Measurements from ENCODE around the gene TCEA3.
A peak's percentile ranks its signal among the peaks of the same experiment; 100 is the strongest.

TCEA3 gene

DNA sequence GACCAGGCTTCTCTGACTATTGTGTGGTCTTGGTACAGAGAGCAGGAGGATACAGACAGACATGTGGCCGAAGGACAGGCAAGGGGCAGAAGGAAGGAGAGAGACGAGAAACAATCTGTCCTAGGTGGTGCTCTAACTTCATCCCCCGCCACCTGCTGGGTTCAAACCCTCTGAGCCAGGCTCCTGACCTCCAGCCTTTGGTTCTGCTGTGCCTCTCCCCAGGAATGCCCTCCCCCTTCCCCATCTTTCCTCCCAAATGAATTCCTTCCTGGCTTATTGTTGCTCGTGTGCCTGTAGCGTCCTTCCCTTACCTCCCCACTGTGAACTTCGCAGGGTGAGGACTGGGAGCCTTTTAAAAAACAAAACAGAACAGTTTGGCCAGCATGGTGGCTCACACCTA, 5.4 kb downstream of the TCEA3 start:
- no peak for DNase-seq

DNA sequence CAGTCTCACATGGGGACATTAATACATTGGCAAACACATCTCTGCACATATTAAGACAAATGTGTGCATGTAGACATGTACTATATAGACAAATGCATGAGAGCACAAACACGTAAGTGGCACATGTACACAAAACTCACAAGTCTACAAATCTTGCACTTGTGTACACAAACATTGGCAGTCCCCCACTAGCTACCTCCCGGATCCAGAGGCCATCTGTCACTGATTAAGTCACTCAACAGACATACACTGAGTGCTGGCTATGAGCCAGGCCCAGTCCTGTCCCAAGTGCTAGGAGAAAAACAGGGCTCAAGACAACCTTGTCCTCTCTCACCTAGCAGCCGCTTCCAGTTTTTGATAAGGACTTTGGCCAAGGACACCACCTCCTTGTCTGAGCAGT, 7.0 kb downstream of the TCEA3 start:
- DNase-seq = no peak

DNA sequence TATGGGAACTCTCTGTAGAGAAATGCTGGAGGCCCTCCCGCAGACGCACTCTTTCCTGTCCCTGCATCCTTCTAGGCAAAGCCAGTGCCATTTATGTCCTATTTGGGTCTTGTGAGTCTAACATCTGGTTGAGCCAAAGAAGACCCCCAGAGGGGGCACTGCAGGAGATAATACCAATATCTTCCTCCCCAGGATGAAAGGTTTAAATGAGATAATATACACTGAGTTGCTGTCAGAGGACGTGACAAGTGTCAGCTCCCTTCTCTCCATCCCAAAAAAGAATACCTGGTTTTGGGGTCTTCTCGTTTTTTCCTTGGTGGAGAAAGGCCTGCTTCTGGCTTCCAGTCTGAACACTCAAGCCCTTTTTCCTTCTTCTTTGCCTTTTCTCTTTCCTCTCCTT, 7.6 kb downstream of the TCEA3 start:
- DNase-seq = no peak

DNA sequence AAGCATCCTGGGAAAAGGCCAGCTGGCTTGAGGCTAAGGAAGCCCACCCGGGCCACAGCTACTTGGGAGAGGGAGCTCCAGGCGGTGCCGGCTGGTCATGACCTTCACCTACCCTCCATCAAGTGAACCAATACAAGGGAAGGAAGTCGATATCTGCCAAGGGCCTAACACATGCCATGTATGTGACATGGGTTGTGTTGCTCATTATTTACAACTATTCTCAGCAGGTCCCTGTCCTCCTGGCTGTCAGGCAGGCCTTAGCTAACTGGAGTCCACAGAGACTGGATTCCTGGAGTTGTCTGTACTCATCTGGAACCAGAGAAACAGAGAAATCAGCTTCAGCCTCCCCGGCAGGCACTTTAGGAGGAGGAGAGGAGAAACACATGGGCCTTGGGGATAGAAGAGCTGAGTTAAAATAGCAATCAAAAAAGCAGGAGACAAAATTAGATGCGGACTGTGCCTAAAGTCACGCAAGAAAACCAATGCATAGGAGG, 15.7 kb downstream of the TCEA3 start:
- DNase-seq = no peak

DNA sequence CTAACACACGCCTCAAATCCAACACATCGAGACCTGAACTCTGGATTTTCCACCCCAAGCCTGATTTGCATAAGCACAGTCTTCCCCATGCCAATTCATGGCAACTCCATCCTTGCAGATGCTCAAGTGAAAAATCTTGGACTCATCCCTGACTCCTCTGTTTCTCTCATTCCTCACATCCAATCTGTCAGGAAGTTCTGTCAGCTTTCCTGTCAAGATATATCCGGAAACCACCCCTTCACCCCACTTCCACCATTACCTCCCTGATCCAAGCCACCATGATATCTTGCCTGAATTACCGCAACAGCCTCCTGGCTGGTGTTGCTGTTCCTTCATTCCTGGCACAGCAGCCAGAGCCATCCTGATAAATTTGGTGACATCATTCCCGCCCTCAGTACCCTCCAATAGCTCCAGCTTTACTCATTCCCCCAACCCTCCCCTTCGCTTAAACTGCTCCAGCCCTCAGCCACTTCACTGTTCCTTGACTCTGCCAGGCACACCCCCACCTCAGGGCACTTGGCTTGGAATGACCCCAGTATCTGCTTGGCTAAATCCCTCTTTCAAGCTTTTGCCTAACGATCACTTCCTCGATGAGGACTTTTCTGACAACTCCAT, 17.4 kb downstream of the TCEA3 start:
- DNase-seq = no peak

DNA sequence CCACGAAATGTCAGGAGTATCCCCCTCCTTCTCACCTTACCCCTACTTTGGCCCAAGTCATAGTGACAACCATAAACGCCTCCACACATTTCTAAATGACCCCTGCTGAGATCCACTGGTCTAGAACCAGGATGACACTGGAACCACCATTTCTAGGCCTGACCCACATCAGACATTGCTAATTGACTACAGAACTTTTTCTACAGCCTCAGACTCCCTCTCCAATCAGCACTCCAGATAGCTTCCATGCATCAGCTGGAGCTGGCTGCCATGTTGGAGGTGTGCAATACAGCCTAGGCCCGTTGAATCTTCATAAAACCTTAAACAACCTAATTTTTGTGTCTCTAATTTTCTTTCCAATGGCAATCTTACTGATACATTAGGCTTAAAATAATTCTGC, 18.6 kb downstream of the TCEA3 start:
- DNase-seq = no peak

DNA sequence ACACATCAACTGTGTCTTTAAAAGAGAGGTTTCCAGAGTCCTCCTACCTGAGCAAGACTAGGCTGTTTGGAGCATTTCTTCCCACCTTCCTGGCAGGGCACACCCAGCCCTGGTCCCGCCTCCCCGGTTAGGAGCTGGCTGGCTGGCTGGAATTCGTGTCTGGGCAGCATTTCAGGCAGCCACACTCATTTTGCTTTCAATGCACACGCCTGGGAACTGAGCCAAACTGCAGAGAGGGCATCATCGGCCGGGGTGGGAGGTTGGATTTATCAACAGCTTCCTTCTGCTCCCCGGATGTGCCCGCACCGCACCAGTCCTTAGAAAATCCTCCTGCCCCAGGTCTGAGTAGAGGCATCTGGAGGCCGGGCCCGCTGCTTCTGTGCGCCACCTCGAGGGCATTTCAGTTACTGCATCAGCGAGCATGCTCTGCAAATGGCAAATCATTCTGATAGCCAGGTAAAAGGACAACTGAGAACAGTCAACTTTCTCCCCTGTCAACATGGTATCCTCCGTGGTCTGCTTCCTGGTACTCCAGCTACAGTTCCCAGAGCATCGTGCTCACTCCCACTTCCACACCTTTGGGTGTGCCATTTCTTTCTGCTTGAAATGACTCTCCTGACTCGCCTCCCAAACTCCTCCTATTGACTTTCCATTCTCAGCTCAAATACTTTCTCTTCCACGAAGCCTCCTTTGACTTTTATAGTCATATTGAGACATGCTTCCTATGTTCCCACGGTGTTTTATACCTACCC, 20.6 kb downstream of the TCEA3 start:
- peak; percentile 85 for DNase-seq

DNA sequence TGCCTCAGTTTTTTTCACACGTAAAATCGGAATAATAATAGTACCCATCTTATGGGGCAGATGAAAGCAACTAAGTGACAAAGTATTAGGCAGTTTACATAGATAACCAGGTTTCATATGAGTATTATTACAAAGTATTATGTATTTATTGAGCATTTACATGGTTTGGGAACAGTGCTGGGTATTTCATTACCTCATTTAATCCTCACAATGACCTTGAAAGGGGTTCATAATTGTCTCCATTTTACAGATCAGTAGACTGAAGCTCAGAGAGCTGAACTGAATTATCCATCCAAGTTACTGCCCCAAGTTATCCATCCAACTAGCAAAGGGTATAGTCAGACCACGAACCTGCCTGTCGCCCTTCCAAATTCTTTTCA, 21.2 kb downstream of the TCEA3 start:
- DNase-seq = no peak

DNA sequence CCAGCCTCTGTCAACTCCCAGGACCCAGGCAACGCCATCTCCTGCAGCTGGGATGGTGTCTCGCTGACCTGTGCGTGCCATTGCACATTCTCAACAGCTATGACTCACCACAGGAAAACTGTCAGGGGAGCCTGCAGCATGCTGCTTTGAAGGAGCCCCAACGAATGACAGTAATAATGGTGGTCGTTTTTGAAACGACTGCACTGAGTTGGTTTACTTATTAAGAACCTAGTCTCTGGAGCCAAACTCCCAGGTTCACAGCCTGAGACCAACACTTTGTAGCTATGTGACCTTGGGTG, 21.6 kb downstream of the TCEA3 start:
- no peak for DNase-seq

DNA sequence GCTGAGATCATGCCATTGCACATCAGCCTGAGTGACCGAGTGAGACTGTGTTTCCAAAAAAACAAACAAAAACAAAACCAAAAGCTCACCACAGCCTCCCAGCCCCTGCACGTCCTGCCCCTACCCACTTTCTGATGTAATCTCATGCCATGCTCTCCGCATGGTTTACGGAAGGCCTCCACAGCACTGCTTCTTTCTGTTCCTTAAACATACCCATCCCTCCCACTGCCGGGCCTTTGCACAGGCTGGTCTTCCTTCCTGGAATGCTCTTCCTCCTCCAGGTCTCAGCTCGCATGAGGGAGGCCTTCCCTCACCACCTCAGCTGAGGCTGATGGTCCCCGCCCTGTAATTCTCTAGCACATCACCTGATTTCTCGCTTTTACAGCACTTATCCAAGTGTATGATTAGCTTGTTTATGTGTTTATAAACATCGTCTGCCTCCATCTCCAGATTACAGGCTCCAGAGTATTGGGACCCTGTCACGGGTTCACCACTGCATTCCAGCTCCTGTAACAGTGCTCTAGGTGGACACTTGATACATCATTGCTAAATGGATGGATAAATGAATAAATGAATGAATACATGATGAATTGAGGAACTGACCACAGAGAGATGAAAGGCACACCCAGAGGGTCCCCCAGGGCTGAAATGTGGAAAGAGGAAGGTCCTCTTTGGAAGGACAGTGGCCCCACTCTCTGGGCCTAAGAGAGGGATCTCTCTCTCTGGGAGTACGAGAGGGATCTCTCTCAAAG, 22.1 kb downstream of the TCEA3 start:
- DNase-seq = no peak

DNA sequence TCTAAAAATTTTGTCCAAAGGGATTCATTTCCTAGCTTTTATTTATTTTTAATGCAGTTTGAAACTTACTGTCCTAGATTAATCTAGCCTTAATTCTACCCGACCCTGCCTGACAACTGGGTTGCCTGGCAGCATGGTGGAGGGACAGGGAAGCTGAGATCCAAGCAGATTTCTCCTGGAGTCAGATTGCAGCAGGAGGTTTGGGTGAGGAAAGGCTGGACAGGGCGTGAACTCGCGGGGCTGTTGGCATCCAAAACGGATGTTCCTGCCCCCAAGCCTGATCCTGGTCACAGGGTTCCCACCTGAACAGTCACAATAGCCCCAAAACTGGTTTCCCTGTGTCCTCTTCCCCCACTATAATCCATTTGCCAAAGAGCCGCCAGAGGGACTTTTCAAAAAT, 23.2 kb downstream of the TCEA3 start:
- DNase-seq = no peak

DNA sequence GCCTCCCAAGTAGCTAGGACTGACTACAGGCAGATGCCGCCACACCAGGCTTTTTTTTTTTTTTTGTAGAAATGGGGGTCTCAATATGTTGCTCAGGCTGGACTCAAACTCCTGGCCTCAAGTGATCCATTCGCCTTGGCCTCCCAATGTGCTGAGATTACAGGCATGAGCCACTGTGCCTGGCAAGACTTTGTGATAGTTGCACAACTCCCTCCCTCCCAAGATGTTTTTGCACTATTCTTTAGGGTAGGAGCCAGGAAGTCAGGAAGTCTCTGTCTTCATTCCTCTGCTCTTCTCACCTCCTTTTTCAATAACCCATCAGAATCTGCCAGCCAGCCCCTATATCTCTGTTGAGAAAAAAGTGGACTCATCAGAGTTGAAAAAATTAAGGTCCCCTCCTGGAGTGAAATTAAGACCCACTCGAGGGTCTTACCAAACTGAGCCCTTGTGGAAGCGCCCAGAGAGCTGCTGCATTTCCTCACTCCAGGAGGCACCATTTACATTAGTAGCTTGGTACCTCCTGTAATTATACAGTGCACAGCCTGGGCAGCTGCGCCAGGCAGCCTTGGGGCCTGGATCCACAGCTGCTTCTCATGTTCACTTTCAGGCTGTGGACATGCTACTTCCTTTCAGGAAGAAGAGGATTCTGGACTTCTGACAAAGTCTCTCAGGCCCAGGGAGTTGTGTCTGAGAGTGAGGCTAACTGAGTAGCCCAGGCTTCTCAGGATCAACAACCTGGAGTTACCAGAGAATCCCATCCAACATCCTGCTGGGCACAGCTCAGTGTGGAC, 24.0 kb downstream of the TCEA3 start:
- DNase-seq = no peak

DNA sequence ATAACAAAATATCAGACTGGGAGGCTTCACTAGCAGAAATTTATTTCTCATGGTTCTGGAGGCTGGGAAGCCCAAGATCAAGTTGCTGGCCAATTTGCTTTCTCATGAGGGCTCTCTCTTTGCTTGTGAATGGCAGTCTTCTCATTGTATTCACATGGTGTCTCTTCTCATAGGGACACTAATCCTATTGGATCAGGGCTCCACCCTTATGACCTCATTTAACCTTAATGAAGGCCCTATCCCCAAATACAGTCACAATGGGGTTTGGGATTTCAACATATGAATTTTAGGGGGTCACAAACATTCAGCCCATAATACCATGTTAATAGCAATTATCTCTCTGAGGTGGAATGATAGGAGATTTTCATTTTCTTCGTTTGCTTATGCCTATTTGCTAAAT, 25.3 kb downstream of the TCEA3 start:
- DNase-seq = no peak

DNA sequence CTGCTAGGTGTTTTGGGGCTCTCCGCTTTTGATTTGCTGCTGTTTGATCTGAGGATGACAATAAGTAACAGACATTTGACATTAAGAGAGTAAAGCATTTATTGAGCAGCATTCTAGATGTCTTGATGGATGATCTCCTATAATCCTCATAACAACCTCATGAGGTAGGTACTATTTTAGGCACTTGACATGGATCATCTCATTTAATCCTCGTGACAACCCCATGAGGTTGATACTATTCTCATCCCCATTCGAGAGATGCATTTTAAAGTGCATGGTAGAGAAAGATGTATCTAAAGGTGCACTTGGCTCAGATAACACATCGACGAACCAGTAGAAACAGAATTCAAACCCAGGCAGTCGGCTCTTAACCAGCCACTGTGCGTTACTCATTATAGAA, 26.6 kb downstream of the TCEA3 start:
- DNase-seq = no peak

DNA sequence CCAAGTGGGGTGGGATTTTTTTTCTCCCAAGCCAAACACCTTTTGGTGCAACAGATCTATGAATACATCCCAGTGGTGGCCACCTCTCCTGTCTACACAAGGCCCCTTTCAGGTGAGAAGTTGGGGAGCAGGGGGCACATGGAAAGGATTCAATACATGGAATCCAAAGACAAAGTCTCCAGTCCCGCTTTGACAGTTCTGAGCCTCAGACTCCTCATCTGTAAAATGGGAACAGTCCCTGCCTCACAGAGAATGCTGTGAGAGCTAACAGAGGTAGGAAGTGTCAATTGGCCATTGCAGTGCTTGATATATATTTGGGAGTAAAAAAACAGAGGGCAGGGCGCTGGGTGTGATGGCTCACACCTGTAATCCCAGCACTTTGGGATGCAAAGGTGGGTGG, 28.2 kb downstream of the TCEA3 start:
- DNase-seq = no peak

DNA sequence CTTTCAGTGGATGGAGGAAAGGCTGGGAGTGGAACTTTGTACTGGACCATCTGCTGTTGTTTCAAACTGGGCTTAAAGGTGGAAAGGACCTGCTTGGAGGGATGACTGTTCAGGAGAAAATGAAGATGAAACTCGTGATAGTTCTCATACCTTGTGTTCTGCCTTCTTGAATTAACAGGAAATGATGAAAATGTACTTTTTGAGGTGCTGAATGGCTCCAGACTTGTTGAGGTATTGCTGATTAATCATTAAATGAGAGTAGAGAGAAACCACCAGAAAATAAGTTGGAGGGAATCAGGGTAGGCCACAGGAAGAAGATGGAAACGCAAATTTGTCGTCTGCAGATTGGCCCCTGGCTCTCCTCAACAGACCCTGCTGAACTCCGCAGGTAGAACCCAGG, 28.7 kb downstream of the TCEA3 start:
- no peak for DNase-seq

DNA sequence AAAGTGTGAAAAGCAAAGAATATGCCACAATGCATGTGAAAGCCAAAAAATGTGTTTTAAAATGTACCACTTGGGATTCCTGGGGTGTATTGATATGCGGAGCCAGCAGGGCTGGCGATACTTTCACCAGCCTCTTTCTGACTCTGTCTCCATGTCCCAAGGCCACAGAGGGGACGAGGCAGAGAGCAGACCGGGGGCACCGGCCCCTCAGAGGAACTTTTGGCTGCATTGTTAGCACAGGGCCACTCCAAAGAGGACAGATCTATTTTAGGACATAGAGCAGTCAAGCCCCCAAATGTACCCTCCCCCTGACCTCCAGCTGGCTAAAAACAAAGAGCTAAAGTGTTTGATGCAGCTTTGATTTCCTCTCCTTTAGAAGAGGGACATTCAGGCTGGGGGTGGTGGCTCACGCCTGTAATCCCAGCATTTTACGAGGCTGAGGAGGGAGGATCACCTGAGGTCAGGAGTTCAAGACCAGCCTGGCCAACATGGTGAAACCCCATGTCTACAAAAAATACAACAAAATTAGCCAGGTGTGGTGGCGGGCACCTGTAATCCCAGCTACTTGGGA, 29.3 kb downstream of the TCEA3 start:
- DNase-seq = no peak

DNA sequence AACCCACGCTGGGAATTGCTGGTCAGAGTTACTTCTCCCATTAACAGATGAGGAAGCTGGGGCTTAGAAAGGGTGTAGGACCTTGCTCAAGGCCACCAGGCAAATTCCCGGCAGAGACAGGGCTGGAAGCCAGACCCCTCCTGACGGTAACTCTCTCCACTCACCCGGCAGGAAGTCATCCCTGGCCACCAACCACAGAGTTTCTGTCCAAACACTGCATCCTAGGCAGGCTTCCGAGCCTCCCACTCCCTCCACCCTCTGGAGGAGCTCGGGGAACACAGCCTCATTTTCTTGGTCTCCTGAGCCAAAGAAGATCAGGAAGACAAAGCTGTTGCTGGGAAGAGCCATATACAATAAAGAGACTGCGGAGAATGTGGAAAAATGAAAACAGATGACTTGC, 29.9 kb downstream of the TCEA3 start:
- DNase-seq = no peak

DNA sequence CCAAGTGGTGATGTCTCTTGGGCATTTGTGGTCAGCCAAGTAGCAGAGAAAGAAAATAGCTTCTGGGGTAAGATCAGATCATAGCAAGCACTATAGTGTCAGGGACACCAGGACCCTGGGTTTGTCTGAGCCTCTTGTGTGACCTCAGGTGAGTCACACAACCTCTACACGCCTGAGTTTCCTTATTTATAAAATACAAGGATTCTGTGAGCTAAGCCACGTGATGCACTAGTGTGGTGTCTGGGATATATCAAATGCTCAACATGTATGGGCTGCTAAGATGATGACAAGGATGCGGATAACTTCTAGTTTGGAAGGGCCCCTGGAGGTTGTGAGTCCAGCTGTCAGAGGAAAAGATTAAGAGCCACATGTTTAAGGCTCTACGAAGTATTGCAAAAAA, 30.4 kb downstream of the TCEA3 start:
- no peak for DNase-seq

DNA sequence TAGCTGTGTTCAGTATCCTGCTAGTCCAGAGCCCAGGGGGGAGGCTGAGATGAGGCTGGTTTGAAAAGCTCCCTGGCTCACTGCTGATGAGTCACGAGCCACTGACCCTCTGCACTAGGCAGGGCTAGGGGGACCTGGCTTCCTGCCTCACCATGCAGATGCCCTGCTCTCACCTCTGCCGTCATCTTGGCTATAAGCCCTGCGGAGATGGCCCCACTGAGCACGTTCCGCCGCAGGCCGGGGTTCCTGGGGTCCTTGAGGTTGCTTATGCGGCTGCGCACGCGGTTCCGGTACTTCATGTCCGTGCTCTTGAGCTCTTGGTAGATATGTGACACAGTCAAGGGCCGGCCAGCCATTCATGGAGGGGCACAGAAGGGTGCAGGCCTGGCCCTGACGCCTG, 30.8 kb downstream of the TCEA3 start:
- no peak for DNase-seq

DNA sequence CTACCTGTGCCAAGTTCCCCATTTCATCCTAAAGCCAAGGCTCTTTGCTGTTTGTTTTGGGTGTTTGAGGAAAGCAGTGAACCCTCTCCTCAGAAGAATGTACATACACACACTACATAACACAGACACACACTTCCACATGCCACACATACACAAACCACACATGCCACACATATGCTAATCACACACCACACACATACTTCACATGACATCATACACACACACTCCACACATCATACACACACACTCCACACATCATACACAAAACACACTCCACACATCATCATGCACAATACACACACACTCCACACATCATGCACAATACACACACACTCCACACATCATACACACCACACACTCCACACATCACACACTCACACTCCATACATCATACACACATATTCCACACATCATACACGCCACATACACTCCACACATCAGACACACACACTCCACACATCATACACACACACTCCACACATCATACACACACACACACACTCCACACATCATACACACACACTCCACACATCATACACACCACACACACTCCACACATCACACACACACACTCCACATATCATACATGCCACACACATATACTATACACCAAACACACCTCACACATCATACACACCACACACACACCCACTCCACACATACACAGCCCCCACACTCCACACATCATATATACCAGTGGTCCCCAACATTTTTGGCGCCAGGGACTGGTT, 32.3 kb downstream of the TCEA3 start:
- no peak for DNase-seq

DNA sequence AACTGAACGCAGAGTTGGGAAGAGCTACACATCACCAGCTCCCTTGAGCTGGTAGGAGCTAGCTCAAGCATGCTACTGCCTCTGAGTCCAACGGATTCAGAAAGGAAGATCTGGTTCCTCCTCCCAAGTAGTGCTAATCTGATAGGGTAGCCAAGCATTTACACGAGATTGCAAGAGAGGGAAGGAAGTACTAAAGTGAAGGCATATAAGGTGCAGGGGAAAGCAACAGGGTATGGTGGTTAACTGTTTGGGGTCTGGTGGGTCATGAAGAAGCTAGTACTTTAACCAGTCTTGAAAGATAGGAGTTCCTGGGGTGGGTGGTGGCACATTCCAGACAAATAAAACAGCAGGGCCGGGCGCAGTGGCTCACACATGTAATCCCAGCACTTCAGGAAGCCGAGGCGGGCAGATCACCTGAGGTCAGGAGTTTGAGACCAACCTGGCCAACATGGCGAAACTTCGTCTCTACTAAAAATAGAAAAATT, 34.7 kb downstream of the TCEA3 start:
- no peak for DNase-seq

Measured in stimulated activated CD4-positive, alpha-beta T cell treated with anti-CD3 and anti-CD28 coated beads, Interleukin-12 subunit alpha, Interleukin-12 subunit beta, amount 100 ng/mL, for 4 hours (primary cell).